ENCODE data around the gene GREB1. TPM values are rescaled to one million over a fixed set of nuclear protein-coding genes. Genes with fewer than 3 reads are reported as not detected.

The GREB1 gene
- total RNA-seq, 1 donor from 2014 or later: 50.5 TPM

DNA sequence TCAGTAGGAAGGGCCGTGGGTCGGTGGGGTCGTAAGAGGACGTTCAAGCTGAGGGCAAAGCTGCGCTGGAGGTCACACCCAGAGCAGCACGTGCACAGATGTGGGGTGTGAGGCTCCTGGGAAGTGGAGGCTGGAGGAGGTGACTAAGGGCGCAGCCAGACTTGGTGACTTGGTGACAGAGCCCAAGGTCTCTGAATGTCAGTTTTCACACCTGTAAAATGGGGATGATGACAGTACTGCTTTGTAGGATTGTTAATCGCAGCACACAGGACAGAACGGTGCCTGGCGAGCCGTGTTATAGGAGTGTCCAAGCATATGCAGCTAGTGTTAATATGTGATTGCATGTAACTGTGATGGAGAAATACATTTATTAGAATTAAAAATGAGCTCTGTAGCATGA lies 95.4 kb downstream of the GREB1 start:
- TF ChIP-seq, protein P1, sequence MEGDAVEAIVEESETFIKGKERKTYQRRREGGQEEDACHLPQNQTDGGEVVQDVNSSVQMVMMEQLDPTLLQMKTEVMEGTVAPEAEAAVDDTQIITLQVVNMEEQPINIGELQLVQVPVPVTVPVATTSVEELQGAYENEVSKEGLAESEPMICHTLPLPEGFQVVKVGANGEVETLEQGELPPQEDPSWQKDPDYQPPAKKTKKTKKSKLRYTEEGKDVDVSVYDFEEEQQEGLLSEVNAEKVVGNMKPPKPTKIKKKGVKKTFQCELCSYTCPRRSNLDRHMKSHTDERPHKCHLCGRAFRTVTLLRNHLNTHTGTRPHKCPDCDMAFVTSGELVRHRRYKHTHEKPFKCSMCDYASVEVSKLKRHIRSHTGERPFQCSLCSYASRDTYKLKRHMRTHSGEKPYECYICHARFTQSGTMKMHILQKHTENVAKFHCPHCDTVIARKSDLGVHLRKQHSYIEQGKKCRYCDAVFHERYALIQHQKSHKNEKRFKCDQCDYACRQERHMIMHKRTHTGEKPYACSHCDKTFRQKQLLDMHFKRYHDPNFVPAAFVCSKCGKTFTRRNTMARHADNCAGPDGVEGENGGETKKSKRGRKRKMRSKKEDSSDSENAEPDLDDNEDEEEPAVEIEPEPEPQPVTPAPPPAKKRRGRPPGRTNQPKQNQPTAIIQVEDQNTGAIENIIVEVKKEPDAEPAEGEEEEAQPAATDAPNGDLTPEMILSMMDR (conservative IDR thresholded peaks at IDR 0.05): no peak
- no peak for DNase-seq (ENCODE audit: extremely low spot score, unreplicated experiment)
- H3K27ac Mint-ChIP-seq: no peak overlapping the region
- H3K9me3 Mint-ChIP-seq: no peaks in the 10 kb centered on the region
- H3K4me3 Mint-ChIP-seq: no peak overlapping the region
- H3K36me3 Mint-ChIP-seq: peaks cover 39% of the 10 kb centered on the region
- no peaks in the 10 kb centered on the region for H3K27me3 Mint-ChIP-seq
- no peaks in the 10 kb centered on the region for H3K4me1 Mint-ChIP-seq (ENCODE audit: unreplicated experiment)

DNA sequence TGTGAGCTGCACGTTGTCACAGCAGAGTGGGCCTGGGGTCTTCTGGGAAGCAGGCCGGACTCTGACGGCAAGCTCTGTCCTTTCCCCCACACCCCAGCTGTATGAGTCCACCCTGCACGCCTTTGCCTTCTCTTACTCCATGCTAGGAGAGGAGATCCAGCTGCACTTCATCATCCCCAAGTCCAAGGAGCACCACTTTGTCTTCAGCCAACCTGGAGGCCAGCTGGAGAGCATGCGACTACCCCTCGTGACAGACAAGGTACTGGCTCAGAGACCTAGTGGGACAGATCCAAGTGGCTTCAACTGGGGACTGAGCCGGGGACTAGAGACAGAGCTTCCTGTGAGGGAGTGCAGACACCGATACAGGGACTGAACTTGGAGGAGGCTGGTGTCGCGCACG lies 96.0 kb downstream of the GREB1 start:
- Mint-ChIP-seq H3K27me3 (no peaks in the 10 kb centered on the region), H3K4me1 (ENCODE audit: unreplicated experiment) (no peaks in the 10 kb centered on the region), H3K36me3 (peaks cover 42% of the 10 kb centered on the region), H3K9me3 (no peaks in the 10 kb centered on the region), H3K4me3 (no peak overlapping the region), H3K27ac (no peak overlapping the region)
- DNase-seq (ENCODE audit: extremely low spot score, unreplicated experiment): no peak
- TF ChIP-seq, protein P1 (conservative IDR thresholded peaks at IDR 0.05): no peak

DNA sequence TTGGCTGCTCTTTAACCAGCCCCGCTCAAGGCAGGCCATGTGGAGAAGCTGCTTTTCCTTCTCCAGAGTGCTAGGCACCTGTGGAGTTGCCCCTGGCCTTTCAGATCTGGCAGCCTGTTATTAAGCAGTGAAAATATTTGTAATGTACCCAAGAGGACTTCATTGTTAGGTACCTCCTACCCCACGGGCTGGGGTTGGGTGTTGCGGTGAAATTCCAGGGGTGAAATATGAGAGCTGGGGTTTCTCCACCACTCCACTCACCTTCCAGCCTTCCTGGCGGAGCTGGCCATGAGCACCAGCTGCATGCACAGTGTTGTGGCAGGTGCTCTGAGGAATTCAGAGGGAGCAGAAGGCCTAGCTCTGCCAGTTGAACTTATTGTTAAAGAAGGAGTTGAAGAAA lies 97.0 kb downstream of the GREB1 start:
- Mint-ChIP-seq H3K36me3 (peaks cover 33% of the 10 kb centered on the region), H3K27ac (no peak overlapping the region), H3K27me3 (no peaks in the 10 kb centered on the region), H3K4me3 (no peak overlapping the region), H3K4me1 (ENCODE audit: unreplicated experiment) (no peaks in the 10 kb centered on the region), H3K9me3 (no peaks in the 10 kb centered on the region)
- TF ChIP-seq, protein P1 (conservative IDR thresholded peaks at IDR 0.05): no peak
- DNase-seq (ENCODE audit: extremely low spot score, unreplicated experiment): no peak

DNA sequence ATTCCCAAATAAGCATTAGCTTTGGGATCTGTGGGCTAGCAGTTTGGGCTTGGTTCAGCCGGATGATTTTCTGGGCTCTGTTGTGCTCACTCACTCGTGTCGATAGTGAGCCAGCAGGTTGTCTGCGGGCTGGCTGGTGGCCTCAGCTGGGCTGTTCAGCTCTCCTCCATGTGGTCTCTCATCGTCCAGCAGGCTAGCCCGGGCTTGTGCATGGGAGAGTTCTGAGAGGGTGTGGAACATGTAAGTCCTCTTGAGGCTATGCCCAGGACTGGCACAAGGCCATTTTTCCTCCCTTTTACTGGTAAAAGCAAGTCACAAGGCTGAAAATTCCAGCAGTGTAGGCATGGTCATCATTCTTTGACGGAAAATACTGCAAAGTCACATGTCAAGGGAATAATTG lies 97.6 kb downstream of the GREB1 start:
- no peaks in the 10 kb centered on the region for H3K27me3 Mint-ChIP-seq

DNA sequence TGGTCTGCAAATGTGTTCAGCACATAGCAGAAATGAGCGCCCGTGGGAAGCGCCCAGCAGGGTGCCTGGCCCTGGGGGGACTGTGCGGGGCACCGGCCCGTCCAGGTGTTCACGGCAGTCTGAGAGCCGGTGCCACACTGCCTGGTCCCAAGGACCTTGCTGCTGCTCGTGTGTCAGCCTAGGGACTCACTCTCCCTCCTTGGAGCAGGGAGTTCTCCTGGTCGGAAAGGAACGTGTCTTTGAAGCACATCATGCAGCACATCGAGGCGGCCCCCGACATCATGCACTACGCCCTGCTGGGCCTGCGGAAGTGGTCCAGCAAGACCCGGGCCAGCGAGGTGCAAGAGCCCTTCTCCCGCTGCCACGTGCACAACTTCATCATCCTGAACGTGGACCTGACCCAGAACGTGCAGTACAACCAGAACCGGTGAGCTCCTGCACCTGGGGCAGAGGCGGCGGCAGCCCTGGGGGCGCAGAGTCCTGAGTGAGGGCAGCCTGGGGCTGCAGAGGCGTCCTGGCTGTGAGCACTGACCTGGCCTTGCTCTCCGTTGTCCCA lies 100.2 kb downstream of the GREB1 start:
- H3K4me3 Mint-ChIP-seq: no peak overlapping the region
- no peaks in the 10 kb centered on the region for H3K9me3 Mint-ChIP-seq
- DNase-seq (ENCODE audit: extremely low spot score, unreplicated experiment): no peak
- no peaks in the 10 kb centered on the region for H3K27me3 Mint-ChIP-seq
- H3K4me1 Mint-ChIP-seq (ENCODE audit: unreplicated experiment): no peaks in the 10 kb centered on the region
- TF ChIP-seq, protein P1 (conservative IDR thresholded peaks at IDR 0.05): no peak
- peaks cover 16% of the 10 kb centered on the region for H3K36me3 Mint-ChIP-seq
- H3K27ac Mint-ChIP-seq: no peak overlapping the region

More for the DNA sequence above, 97.6 kb downstream of the GREB1 start:
- no peak for DNase-seq (ENCODE audit: extremely low spot score, unreplicated experiment)
- Mint-ChIP-seq H3K4me3 (no peak overlapping the region), H3K36me3 (peaks cover 29% of the 10 kb centered on the region), H3K4me1 (ENCODE audit: unreplicated experiment) (no peaks in the 10 kb centered on the region), H3K9me3 (no peaks in the 10 kb centered on the region), H3K27ac (no peak overlapping the region)
- TF ChIP-seq, protein P1 (conservative IDR thresholded peaks at IDR 0.05): no peak

DNA sequence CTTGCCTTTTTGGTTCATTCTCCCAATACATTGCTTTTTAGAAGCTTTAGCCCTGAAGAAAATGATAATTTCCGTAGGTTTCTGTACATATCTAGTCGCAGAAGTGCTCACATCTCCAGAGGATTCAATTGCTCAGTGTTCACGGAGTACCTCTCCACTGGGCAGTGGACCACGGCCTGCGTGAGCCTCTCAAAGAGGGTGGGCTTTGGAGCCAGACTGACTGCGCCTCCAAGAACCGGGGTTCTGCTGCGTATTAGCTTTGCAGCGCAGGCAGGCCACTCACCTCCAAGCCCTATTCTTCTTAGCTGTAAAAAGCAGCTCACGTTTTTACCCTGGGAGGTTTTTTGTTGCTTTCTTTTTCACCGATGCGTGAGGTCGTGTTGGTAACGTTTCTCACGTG lies 100.7 kb downstream of the GREB1 start:
- no peaks in the 10 kb centered on the region for H3K27me3 Mint-ChIP-seq
- H3K36me3 Mint-ChIP-seq: peaks cover 16% of the 10 kb centered on the region
- DNase-seq (ENCODE audit: extremely low spot score, unreplicated experiment): no peak
- no peak overlapping the region for H3K27ac Mint-ChIP-seq
- TF ChIP-seq, protein P1 (conservative IDR thresholded peaks at IDR 0.05): no peak
- no peaks in the 10 kb centered on the region for H3K4me1 Mint-ChIP-seq (ENCODE audit: unreplicated experiment)
- no peaks in the 10 kb centered on the region for H3K9me3 Mint-ChIP-seq
- no peak overlapping the region for H3K4me3 Mint-ChIP-seq
